NCI-H774 (cell line): ENCODE measurements around the gene OSBPL2.

ENCODE experiments used
- DNase-seq: peaks from one replicate; lab custom pipeline; 2025; lab: John Stamatoyannopoulos, UW

The OSBPL2 gene

DNA sequence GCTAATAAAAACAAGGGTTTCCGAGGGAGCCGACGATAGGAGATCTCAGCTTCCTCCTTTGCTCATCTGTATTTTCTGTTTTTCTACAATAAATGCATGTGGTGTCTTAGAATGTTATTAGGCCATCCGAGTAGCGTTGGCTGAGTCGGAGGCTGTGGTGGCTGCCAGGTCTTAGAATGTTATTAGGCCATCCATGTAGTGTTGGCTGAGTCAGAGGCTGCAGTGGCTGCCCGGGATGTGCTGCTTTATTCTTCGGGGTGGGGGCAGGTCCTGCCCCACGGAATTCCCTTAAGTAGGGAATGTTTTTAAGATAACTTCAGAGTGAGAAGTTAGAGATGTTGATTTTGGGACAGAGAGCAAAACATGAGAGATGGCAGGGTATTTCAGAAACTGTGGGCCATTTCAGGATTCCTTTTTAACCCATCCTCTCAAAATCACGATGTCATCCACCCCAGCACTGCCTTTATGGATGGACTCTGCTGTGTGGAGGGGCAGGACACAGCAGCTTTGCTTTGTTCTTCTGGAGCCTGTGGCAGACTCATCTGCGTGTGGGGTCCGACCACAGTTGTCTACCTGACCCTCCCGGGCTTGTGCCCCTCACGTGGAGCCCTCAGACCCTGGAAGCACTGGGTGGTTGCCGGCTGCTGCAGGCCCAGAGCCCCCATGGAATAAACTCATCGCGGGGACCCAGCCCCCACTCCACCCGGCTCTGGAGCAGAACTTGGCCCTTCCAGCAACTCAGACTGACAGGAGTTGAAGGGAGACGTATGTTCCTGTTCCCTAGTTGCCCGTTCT is 20.4 kb downstream of the OSBPL2 start:
- DNase-seq, result no peak

GRCh38 chr20:62259294-62259565 is 20.9 kb downstream of the OSBPL2 start:
- DNase-seq, result no peak

DNA sequence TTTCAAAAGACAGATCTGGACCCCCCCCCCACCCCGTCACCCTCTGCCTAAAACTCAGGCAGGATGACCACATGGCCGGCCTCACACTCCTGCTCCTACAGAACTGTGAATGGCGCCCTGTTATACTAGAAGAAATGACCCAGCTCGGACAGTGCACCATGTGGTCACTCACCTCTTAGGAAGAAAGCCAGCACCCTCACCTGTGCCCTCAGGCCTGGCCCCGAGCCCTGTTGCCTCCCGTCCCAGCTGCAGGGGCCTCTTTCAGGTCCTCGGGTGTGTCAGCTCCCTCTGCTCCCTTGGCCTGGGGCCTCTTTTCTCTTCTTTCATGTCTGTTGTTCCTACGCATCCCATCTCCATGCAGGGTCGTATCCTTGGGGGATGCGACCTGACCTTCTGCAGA is 23.7 kb downstream of the OSBPL2 start:
- DNase-seq, result no peak

DNA sequence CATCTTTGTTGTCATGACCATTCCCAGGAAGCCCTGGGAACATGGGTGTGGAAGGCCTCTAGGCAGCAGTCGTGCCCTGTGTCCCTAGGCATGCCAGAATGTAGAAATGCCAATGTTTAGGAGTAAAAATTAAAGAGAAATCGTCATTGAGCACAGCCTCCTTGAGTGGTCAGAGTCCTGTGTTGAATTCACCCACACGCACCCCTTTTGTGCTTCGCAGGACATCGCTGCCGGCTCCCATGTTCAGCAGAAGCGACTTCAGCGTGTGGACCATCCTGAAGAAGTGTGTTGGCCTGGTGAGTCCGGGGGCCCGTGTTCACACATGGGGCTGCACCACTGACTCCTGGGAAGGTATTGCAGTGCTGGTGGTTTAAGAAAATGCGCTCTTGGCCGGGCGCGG is 25.1 kb downstream of the OSBPL2 start:
- no peak for DNase-seq

DNA sequence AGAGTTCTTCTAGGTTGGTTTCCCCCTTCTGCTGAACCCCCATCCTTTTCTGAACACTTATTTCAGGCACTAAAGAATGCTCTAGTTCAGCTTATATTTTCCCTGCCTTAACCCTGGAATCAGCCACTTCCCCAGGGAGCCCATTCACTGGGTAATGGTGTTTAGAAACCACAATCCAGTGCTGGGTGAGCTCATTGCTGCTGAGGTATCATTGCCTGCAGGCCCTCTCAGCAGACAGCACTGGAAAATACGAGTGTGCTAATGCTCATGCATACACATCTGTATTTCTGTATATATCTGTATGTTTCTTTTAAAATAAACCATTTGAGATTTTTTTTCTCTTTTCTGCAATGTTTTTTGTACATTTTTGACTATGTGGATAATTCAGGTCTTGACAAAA is 27.0 kb downstream of the OSBPL2 start:
- DNase-seq, result no peak

GRCh38 chr20:62266340-62266739 is 28.0 kb downstream of the OSBPL2 start:
- DNase-seq, result no peak

- no peak for DNase-seq
These were observed 28.5 kb downstream of the OSBPL2 start for GRCh38 chr20:62266851-62267250.

GRCh38 chr20:62267543-62267942 is 29.2 kb downstream of the OSBPL2 start:
- DNase-seq, result no peak

DNA sequence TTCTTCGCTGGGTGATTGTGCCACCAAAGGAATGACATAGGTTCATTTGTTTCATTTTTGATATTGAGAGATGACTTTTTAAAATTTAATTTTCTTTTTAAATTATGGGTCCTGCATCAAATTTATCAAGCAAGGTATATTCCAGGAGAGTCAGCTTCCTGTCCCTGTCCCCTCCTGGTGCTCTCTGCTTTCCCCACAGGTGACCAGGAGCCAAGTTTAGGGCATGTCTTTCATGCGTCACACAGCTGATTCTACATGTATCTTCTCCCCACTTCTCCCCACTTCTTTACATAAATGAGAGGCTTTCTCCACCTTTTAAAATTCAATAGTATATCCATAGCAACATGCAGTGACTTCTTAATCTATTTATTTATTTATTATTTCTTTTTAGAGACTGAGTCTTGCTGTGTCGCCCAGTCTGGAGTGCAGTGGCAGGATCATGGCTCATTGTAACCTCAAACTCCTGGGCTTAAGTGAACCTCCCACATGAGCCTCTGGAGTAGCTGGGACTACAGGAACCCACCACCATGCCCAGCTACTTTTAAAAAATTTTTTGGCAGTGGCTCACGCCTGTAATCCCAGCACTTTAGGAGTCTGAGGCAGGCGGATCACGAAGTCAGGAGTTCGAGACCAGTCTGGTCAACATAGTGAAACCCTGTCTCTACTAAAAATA is 30.0 kb downstream of the OSBPL2 start:
- no peak for DNase-seq

GRCh38 chr20:62269378-62269777 is 31.1 kb downstream of the OSBPL2 start:
- no peak for DNase-seq

DNA sequence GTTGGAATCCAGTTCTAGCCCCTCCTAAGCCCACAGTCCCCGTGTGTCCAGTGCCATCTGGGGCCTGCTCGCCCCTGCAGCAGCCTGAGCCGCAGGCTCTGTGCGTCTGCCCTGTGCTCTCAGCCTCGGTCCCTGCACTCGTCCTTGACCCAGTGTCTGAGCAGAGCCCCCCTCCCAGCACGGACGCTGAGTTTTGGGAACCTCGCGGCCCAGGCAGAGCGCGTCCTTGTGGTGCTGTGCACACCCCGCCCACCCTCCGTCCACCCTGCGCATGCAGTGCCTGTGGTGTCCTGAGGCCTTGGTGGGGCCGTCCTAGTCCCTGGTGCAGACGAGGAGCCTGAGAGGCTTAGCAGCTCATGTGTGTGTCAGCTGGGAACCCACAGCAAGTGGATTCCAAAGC is 31.6 kb downstream of the OSBPL2 start:
- DNase-seq, result no peak

GRCh38 chr20:62272200-62272599 is 33.9 kb downstream of the OSBPL2 start:
- no peak for DNase-seq

DNA sequence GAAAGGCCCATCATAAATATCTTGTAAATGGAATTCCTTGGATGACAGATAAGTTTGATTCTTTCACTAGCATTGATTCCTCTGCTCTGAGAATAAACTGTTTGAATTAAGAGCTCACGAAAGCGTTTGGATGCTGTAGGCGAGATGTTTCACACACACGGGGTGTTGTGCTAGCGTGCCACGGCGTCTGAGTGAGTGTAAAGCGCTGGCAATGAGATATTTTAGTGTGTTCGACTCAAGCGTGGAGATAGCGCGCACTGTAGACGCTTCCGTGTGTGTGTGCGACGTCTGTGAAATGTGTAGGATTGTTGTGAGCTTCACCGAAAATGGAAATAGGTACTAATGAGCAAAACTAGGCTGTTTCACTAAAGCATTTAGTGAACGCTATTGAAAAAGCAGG is 35.1 kb downstream of the OSBPL2 start:
- no peak for DNase-seq

- DNase-seq, result no peak
These were observed 36.1 kb downstream of the OSBPL2 start for GRCh38 chr20:62274332-62274950.

GRCh38 chr20:62275219-62275618 is 36.9 kb downstream of the OSBPL2 start:
- no peak for DNase-seq

- no peak for DNase-seq
These were observed 38.1 kb downstream of the OSBPL2 start for GRCh38 chr20:62276439-62276838.

- no peak for DNase-seq
These were observed 38.9 kb downstream of the OSBPL2 start for GRCh38 chr20:62277253-62277652.

GRCh38 chr20:62280303-62280702 is 42.0 kb downstream of the OSBPL2 start:
- no peak for DNase-seq

DNA sequence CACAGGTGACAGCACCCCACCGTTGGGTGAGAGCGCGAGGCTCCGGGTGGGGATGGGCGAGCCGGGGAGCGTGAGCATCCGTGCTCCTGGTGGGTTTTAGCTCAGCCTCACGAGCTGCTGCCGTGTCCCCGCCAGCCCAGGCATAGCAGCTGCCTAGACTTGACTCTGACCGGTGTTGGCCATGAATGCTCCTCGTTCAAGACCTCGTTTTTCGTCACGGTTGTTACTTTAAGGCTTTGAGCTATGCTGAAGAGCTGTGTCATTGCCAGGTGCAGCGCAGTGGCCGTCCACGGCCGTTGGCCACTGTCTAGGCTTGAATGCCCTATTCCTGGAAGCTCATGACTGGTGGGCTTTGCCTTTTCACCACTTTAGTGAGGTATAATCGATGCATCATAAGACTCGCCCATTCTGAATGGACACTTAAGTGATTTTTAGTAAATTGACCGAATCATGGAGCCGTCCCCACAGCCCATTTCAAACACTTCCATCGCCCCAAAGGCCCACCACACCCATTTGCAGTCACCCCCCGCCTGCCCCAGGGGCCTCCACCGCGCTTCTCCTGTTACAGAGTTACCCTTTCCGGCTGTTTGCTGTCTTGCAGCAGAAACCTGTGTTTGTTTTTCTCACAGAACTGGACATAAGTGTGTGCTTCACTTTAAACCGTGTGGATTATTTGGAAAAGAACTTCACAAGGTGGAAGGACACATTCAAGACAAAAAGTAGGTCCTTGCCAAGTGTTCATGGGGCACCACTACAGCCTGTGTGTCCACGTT is 43.0 kb downstream of the OSBPL2 start:
- no peak for DNase-seq

DNA sequence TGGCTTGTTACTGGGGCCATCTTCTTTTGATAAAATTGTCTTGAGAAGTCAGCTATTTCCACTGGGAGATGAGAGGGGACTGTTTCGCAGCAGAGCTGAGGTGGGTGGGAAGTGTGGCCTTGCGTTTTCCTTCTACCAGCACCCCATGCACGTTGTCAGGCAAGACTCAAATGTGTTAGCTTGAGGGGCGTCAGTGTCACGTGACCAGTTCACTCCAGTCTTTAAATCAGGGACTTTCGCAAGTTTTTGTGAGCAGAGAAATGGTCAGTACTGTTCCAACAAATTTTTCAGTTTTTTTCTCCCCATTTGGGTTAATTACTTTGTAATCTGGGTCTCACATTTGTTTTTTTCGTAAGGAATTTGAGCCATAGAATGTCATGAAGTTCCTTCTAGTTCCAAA is 43.8 kb downstream of the OSBPL2 start:
- no peak for DNase-seq

DNA sequence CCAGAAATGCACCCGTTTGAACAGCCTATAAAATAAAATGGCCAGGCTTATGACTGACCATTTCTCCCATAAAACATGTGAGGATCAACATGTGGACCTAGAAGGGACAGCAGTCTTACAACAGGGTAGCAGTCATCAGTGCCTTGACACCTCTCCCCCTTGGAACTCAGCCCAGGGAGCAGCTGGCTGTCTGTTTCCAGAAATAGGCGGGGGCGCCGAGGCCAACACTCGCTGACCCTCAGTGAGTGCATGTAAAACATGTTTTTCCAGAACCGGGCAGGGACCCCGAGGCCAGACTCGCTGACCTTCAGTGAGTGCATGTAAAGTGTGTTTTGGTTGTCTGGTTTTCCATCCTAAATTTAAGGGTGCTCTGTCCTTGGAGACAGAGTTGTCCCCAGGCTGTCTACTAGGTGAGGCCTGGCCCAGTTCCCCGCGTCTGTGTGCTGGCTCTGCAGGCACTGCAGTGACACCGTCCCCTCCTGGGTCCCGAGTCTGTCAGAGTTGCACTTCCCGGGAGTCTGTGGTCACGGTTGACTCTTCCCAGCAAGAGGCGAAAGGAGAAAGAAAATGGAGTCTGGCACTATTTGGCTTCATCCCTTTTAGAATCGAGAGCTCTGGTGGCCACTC is 44.7 kb downstream of the OSBPL2 start:
- no peak for DNase-seq

DNA sequence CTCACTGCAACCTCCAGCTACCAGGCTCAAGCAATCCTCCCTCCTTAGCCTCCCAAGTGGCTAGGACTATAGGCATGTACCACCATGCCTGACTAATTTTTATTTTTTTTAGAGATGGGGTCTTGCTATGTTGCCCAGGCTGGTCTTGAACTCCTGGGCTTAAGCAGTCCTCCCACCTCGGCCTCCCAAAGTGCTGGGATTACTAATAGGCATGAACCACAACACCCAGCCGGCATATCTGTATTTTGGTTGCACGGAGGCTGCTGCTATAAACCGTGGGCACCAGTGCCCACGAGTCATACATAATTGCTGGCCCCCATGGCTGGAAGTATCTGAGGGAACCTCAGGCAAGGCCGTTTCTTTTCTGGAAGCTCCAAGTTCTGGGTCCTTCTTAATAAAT is 46.1 kb downstream of the OSBPL2 start:
- no peak for DNase-seq
